Right atrium auricular region (tissue), 2 donors: ENCODE results near the gene BARHL1. TPM values are rescaled to one million over a fixed set of nuclear protein-coding genes. Genes with fewer than 3 reads are reported as not detected.

Source experiments
- DNase-seq: peaks from one replicate; pipeline ENCODE4 v3.0.0-alpha.2; 2019; ENCODE audit warnings: low spot score
- H3K27ac ChIP-seq, 2 donors: fragments of 200-600 bp; sonication (generic); 1 replicate in 1 of 2; 2 replicates in 1 of 2; pipeline ENCODE4 v1.5.1; 2016 to 2019
- H3K27me3 ChIP-seq, 2 donors: fragments of 200-600 bp; sonication (generic); one replicate each; pipeline versions ENCODE4 v1.5.1 to v1.6.0; 2017 to 2019
- H3K36me3 ChIP-seq: fragments of 200-600 bp; sonication (generic); one replicate; pipeline ENCODE4 v1.5.1; 2016
- H3K4me1 ChIP-seq, 2 donors: fragments of 200-600 bp; sonication (generic); one replicate each; pipeline versions ENCODE4 v1.5.1 to v1.6.0; 2017 to 2019
- H3K4me3 ChIP-seq, 2 donors: fragments of 200-600 bp; sonication (generic); 1 replicate in 1 of 2; 2 replicates in 1 of 2; pipeline ENCODE4 v1.5.1; 2017 to 2019; ENCODE audit warnings: mild to moderate bottlenecking in 1 of 2, moderate library complexity in 1 of 2
- H3K9me3 ChIP-seq, 2 donors: fragments of 200-600 bp; sonication (generic); one replicate each; pipeline ENCODE4 v1.5.1; 2019
- total RNA-seq, 2 donors: library from RNA; depleted of rRNA; stranded (reverse); fragments of >200 nt; gene quantifications; one replicate each; pipeline ENCODE4 v1.1.0, GENCODE V29; 2016
- TF ChIP-seq, protein P1 (sequence below), 2 donors: fragments of 200-600 bp; sonication (generic); IDR thresholded peaks; one replicate each; pipeline ENCODE4 v1.5.1; 2019; ENCODE audit warnings: antibody characterized with exemption in 2 of 2

The BARHL1 gene
- total RNA-seq, 2 donors from 2014 or later = not detected

DNA sequence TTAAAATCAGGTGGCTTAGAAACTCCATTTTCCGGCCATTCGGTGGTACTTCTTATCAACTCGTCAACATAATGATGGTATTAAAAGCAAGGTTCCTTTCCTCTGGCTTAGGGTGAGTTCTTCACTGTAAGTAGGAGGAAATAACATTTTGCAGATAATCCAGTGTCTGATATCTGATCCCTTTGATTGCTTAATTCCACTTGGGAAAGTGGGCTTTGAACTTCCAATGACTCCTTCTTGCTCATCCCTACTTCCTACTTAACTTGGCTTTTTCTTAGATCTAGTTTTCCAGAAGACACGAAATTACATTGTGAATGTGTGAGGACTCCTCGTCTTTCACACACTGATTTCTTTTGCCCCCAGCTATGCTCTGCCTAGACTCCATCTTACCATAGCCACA lies 55.8 kb downstream of the BARHL1 start:
- no peaks in the 10 kb centered on the region for H3K9me3 ChIP-seq
- TF ChIP-seq, protein P1, sequence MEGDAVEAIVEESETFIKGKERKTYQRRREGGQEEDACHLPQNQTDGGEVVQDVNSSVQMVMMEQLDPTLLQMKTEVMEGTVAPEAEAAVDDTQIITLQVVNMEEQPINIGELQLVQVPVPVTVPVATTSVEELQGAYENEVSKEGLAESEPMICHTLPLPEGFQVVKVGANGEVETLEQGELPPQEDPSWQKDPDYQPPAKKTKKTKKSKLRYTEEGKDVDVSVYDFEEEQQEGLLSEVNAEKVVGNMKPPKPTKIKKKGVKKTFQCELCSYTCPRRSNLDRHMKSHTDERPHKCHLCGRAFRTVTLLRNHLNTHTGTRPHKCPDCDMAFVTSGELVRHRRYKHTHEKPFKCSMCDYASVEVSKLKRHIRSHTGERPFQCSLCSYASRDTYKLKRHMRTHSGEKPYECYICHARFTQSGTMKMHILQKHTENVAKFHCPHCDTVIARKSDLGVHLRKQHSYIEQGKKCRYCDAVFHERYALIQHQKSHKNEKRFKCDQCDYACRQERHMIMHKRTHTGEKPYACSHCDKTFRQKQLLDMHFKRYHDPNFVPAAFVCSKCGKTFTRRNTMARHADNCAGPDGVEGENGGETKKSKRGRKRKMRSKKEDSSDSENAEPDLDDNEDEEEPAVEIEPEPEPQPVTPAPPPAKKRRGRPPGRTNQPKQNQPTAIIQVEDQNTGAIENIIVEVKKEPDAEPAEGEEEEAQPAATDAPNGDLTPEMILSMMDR (IDR thresholded peaks at IDR 0.05) = no peak
- H3K4me1 ChIP-seq = no peaks in the 10 kb centered on the region
- H3K4me3 ChIP-seq = no peak overlapping the region
- no peak overlapping the region for H3K27ac ChIP-seq
- peaks cover 51% of the 10 kb centered on the region for H3K36me3 ChIP-seq
- no peaks in the 10 kb centered on the region for H3K27me3 ChIP-seq
- DNase-seq = no peak

DNA sequence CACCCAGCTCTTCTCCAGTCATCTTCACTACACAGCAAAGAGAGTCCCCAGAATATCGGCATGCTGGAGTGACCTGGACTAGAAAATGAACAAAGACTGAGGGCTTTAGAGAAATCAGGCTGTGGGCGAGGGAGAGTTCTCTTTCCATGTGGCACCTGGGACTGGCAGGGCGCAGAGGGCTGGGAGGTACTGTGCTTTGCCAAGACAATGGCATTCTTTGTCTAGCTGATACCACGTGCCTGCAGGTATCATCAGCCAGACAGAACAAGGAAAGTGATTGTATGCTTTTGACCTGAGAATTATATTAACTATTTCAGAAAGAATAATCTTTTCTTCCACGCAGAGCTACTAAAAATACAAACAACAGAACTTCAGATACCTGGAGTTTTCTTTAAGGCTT lies 56.9 kb downstream of the BARHL1 start:
- Histone ChIP-seq H3K36me3 (peaks cover 59% of the 10 kb centered on the region), H3K9me3 (no peaks in the 10 kb centered on the region), H3K4me3 (no peak overlapping the region), H3K27me3 (no peaks in the 10 kb centered on the region), H3K4me1 (no peaks in the 10 kb centered on the region), H3K27ac (no peak overlapping the region)
- DNase-seq = no peak
- TF ChIP-seq, protein P1 (IDR thresholded peaks at IDR 0.05) = no peak

Other genes starting within 250 kb of the BARHL1 start
- 10 to 100 TPM; 32.3 to 33.9 TPM for gene SETX, start 227.6 kb upstream of the BARHL1 start, total RNA-seq
- gene TTF1, start 175.8 kb upstream of the BARHL1 start, total RNA-seq = 10 to 100 TPM; 14.9 to 17.3 TPM
- gene CFAP77, start 172.4 kb upstream of the BARHL1 start, total RNA-seq = 1 to 10 TPM; 3.3 to 8.6 TPM
- gene DDX31, start 87.4 kb downstream of the BARHL1 start, total RNA-seq = 1 to 10 TPM; 4.6 to 6.0 TPM
- gene GTF3C4, start 87.9 kb downstream of the BARHL1 start, total RNA-seq = 1 to 10 TPM; 8.6 to 9.1 TPM